ENCODE results near the gene RNASE4.
A peak's percentile ranks its signal among the peaks of the same experiment; 100 is the strongest.

The RNASE4 gene

DNA sequence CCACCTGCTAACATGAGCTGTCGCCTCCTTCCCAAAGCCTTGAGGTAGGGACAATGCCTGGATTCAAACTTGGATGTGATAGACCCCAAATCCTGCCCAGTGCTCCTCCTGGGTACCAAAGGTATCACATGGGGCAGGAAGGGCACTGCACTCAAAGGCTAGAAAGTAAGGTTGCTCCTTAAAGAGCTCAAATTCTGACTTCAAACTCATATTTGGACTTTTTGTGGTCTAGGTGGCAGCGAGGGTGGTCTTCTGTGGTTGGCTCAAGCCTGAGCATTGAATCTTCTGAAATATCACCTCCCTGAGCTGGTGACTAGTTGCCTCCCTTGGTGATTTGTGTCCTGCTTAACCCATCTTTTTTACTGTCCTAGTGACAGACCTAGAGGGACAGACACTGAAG lies 8.3 kb upstream of the RNASE4 start:
- no peak for DNase-seq

DNA sequence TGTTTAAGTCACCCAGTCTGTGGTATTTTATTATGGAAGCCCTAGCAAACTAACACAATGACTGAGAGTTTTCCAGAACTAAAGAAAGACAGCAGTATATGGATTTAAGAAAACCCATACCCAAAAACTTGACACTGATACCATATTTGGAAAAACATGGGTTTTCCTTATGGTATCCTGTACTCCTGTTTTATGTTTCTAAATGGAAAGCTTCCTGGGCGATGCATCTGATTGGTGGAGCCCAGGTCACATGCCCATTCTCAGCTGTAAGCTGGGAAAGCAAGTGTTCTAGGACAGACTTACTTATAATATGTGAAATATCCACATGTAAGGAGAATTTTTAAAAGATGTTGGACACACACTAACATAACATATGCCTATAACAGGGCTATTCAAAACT lies 4.5 kb upstream of the RNASE4 start:
- DNase-seq: peak; percentile 17

DNA sequence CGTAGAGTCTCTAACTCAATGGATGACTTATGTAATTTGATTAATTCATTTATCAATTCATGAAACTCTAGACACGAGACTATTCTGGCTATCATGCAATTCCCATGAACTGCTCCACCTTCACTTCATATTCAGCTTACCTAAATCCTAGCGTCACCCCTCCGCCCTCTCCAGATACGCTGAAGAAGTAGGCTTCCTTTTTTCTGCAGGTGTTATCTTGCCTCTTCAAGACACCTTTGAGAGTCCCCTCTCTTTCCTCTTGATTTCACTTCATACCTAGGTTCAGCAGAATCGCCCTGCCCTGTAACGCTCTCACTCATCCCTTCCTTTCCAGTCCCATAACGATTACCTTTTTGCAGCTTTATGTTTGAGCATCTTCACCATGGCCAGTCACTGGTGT lies 4.0 kb upstream of the RNASE4 start:
- DNase-seq: no peak

DNA sequence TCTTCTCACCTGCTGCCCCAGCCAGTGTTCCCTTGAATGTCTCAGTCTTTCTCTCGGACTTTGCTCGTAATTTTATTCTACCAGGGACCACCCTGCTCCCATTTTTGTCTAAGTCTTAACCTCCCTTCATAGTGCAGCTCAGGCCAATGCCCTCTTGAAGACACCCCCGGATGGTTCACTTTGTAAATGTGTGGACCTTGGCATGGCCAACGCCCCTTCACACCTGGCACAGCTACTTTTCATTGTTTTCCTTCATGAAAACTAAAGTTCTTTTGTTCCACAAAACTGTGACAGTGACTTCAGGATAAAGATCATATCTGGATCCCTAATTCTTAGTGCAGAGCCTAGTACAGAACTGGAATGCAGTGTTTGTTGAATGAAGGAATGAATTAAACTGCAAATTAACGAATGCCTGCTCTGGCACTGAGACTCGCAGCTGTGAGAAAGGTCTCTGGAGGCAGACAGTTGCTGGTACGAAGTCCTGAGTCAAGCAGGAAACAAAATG lies 3.5 kb upstream of the RNASE4 start:
- DNase-seq: no peak

DNA sequence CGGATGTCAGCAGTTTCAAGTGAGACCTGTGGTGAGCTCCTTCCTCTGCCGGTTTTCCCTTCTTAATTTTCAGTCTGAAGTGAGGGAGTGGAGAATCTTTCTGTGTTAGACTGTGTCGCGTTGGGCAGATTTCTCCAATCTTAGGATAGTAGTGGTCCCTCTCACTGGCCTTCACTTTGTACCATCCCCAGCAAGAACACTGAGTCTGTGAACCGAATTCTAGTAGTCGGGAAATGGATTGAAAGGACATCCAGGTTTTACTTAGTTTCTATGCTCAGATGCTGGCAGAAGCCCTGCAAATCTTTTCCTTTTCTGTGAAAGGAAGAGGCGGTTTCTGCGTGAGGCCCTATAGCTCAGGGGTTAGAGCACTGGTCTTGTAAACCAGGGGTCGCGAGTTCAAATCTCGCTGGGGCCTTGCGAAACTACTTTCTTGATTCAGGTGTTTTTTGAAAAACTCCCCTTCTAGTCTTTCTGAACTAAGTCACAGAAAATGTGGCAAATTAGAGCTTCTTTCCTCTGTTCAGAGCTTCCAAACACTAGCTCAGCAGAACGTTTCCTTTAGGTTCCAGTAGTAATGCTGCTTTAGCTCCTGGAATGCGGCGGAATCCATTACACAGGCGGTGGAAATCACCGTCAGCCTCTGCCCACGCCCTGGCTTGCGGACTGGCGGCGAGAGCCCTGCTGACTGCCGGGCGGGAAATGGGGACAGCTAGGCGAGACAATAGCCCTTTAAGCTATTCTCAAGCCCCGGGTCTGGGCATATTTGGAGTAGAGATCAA lies 2.8 kb upstream of the RNASE4 start:
- DNase-seq: peak; percentile 76

DNA sequence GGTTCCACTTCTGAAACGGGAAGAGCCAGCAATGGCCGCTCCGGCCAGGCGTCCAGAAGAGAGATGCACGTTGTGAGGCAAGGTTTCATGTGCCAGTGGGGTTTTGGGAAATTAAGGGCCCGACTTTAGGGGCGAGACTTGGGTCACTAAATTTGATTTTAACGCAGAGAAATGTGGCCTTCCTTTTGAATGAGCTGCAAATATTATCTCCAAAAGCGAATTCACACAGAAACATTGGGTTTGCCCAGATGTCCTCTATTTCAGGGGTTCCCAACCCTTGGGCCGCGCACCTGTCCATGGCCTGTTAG lies 2.3 kb upstream of the RNASE4 start:
- no peak for DNase-seq

DNA sequence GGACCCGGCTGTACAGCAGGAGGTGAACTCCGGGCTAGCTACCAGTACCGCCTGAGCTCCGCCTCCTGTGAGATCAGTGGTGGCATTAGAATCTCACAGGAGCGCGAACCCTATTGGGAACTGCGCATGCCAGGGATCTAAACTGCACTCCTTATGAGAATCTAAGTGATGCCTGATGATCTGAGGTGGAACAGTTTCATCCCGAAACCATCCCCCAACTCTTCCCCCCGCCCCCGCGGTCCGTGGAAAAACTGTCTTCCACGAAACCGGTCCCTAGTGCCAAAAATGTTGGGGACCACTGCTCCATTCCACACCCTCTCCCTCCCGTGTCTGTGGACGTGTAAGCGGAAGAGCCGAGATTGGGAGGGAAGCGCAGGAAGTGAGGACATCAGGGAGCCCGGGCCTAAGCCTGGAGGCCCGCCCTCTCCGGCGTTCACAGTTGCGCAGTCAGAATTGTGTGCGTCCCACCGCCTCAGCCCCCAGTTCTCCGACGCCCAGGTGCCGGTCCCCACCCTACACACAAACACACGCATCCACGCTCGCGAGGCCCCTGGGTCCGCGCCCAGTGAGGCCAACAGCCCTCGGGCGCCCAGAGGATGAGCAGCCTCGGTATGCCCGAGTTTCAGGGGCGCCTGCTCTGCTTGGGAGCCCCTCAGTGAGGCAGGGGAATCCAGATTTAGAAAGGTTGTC lies 1.8 kb upstream of the RNASE4 start:
- DNase-seq: peak; percentile 68

DNA sequence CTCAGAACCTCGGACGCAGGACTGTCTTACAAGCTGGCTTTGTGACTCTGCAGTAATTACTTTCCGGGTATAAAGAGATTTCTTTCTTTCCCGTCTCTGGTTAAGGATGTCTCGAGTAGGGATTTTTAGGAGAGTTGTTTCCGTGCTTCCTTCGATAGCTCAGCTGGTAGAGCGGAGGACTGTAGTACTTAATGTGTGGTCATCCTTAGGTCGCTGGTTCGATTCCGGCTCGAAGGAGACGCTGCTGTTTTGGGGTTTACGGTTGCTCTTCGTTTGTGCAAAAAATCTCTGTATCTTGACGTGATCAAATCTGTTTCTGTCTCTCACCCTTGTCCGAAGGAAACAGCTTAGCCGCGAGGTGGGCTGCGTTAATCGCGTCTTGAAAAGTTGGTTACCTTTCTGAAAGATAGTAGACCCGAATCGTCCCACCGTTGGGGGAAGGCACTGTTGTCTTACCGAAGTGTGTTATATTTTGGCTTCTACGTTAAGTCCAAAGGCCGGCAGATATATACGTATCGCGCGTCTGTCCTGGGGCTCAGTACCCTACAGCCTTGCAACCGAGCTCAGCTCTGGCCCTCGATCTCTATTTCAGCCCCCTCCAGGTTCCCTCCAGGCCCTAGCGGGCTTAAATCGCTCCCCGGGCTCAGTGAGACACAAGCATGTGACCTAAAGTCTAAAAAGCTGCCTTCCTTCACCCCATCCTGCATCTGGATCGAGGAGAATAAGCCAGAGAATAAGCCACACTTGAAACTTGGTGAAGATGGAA lies 1.1 kb upstream of the RNASE4 start:
- DNase-seq: peak; percentile 36

DNA sequence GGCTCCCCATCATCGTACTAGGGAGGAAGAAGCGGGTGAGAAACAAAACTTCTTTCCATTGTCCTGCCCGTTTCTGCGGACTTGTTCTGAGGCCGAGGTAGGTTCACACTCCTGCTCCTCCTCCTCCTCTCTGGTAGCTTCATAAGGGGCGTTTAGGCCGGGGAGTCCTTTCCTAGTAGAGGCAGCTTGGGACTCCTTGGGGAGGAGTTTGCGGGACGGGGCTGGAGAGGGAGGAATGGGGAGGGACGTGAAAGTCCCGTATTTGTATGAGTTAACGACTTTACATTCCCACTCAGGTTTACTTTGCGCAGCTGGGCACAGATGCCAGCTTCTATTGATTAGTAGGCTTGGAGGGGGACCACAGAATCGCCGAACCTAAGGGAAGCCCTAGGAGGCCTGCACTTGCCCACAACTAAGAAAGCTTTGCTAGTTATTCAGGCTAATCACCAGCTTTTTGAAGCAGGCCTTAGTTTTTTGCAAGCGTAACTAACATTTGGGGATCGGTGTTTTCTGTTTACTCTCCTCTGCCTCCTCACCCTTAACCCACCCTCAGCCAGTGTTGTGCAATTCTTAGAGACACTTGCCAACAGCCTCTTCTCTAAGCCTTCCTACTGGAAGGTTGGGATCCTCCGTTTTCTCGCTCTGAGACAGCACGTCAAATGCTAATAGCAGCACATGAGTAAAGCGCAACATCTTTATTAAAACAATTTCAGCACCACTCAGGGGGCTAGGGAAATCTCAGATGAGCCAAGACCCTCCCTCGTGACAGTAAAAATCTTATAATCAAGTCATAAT lies 499 bp downstream of the RNASE4 start:
- no peak for DNase-seq

DNA sequence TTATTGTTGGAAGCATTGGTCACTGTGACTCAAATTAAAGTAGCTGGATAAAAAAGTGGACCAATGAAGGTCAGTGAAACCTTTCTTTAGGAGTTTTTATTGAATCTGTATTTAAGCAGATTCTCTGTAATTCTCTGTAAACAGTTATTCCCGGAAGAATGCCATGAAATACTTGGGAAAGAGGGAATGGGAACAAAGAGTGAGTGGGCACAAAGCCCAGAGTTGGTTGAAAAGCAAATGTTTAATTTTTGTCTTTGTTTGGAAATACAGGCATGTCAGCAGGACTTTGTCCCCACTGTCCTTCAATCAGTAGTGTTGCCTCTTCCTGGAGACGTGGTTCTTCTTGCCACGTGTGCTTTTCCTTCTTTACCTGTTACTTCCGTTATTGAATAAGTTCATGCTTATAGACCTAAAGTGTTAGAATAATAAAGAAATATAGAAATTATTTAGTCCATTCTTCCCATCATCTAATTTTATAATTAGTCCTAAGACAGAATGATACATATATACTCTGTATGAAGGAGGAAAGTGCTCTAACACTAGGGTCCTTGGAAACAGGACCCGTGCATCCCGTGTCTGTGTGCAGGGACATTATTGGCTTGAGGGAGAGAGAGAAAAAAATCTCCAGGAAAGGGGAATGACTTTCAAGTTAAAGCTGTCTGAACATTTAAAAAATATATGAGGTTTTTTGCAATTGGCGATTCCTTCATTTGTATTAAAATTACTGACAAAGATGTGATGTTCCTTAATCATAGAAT lies 2.2 kb downstream of the RNASE4 start:
- no peak for DNase-seq

DNA sequence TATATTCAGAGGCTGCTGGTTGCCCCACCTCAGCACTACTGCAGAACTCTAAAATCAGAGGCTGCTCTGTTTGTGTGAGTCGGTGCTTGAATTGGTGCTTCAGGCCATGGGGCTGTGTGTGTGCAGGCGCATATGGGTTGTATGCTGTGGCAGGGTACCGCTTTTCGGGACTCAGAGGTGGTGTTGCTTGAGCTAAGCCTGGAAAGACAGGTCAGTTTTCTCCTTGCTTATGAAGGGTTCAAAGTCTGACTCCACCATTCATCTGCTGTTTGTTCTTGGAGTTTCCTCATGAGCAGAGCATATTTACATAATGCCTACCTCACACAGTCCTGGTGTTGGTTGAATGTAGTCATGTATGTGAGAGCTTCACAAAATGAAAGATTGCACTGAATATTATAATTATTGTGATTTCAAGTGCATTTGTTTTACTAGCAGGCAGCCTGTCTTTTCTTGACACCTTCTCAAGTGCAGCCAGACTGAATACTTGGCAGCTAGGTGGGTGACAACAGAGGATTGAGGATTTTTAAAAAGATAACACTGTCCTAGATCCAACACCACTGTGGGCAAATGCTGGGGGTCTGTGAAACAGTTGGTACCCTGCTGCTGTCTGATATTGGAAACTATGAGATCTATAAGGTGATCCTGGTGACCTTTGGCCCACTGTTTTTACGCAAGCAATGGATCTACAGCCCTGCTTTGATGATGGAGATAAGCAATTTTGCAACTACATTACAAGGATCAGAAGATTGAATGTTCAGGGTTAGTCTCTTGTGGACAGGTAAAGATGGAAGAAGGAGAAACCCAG lies 3.2 kb downstream of the RNASE4 start:
- no peak for DNase-seq

DNA sequence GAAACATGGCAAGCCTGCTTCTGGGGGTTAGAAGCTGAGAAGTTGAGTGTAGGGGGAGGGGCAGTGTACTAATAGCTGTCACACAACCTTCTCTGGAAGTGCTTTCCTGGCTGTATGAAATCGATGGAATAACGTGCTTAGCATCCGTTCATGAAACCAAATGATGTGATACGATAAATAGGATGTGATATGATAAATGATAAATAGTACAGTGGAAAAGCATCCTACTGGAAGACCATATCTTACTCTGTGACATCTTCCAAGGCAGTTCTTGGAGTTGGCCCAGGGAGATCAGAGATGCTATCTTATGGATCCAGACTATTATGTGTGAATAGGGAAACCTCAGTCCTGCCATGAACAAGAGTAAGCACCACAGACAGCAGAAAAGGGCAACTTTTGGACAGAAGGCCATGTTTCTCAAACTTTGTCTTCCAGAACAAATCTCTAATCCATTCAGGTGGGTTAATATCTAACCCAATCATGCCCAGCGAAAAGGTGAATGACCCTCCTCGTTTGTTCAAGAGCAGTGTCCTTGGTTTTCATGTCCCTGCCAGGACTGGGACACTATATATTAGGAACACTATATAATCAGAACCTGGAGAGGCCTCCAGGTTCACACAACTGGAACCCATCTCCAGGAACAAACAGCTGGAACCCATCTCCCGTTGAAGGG lies 3.9 kb downstream of the RNASE4 start, which contains the start of gene ANG:
TSS of gene ANG (plus strand) at position 598 of the 673 bp plus-strand sequence. CDS start 4,801 bp downstream, outside the sequence.
- no peak for DNase-seq

DNA sequence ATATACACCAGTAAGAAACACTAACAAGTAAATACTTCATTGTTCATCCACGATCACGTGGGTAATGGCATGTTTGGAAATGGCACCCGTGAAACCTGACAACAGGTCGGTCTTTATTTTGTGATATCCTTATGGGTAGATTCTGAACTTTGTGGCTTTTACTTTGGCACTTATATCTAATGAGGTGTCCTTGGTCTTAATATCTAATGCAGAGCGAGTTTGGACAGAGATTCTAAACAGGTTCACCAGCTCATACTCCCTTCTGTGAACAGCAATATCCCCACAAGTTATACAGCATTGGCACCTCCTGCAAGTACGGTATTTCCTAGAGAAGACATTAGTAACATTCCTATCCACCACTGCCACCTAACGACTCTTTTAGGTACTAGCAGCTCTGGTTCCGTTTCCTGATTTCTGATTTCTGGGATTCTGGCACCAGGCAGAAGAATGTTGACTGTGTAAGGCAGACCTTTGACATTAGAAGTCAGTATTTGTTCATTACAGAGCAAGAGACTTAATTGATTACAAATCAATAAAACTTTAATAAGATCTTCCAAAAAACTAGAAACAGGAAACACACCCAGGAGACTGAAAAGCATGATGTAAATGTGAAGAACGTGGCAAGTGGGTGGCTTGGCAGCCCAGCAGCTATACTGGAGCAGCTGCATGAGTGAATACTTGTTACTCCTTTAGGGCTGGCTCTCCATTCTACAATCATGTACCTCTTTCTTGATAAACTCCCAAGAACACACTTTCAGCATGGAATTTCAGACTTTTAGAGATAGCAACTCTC lies 6.7 kb downstream of the RNASE4 start:
- DNase-seq: peak; percentile 6

DNA sequence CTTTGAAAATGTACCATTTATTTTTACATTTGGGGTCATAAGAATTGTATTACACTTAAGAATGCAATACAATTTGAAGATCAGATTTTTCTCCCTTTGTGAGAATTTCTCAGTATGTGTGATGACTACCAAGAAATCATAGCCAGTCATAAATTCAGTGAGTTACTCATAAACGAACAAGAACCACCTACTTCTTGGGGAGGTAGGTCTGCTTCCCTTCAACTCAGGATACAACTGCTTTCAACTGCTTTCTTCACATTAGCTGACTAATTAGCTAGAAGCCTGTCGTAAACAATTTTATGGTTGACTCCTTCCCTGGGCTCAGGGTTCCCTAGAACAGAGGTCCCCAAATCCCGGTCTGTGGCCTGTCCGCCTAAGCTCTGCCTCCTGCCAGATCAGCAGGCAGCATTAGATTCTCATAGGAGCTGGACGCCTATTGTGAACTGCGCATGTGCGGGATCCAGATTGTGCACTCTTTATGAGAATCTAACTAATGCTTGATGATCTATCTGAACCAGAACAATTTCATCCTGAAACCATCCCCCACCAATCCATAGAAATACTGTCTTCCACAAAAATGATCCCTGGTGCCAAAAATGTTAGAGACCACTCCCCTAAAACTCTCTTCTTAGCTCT lies 7.9 kb downstream of the RNASE4 start:
- no peak for DNase-seq

DNA sequence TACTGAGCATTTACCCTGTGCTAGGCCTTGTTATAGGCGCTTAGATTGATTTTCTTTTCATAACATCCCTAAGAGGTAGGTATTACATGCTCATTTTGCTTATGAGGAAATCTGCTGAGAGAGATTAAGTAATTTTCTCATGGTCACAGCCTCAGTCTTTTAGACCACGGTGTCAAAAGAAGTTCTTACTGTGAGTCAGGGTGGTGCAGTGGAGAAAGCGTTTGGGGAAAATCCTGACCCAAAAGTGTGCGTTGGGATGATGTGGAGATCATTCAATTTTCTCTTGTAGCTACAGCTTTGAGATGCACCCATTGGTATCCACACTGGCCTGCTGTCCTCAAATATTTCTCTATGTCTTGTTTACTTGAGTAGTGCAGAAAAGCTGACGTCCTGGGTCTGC lies 12.4 kb downstream of the RNASE4 start:
- DNase-seq: no peak

DNA sequence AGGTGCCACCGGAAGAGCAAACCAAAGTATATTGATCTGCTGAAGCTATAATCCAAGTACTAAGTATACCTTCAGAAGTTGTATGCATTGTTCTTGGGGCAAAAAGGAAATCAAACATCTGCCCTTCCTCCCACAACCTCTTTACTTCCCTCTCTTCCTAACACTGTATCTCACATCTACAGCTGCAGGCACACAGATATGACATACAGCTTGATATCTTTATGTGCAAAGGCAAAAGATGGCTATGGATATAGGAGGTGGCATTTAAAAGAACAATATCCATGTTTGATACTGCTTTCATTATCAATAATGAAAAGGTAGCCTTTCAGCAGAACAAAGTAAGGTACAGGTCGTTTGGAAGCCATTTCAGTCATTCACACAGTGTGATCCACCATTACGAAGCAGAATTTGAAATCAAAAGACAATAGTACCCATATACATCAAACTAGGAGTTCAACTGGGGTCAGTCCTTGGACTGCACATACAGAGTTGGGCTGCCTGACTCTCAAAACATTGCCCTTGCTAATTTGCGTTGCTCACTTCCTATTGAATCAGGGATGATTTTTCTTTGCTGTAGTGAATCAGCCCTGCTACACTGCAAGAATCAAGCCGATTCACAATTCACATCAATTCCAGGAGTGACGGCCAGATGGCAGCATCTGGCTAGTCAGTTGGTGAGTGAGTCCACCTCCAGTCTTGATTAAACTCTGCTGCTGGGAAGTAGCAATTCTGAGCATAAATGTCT lies 13.1 kb downstream of the RNASE4 start:
- DNase-seq: peak; percentile 38

DNA sequence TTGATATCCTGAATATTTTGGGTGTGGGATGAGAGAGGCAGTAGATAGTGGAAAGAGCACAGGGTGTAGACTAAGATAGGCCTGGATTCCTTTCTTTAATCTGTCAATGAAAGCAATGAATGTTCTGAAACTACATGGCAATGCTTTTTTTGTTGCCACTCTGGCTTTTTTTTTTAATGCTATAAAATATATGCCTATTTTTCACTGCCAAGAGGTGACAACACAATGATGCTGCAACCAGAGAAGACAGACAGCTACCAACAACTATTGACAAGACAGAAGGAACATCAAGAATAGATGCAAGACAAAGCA lies 13.6 kb downstream of the RNASE4 start:
- DNase-seq: no peak

DNA sequence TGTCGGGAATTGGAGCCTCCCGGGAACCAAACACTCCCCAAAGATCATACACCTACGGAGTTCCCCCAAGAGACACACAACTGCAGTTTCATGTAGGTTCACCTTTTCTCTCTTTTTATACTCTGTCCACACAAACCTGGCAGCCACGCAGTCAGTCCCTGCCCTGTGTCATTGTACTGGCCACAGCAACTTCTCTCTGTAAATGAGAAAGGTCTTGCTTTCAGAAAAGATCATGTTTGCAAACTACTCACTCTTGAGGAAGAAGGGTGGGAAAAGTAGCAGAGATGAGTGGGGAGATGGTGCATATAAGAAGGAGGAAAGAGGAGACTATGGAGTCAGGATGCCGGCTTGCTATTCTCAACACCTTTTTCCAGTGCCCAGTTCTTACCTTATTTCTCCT lies 14.6 kb downstream of the RNASE4 start:
- no peak for DNase-seq

DNA sequence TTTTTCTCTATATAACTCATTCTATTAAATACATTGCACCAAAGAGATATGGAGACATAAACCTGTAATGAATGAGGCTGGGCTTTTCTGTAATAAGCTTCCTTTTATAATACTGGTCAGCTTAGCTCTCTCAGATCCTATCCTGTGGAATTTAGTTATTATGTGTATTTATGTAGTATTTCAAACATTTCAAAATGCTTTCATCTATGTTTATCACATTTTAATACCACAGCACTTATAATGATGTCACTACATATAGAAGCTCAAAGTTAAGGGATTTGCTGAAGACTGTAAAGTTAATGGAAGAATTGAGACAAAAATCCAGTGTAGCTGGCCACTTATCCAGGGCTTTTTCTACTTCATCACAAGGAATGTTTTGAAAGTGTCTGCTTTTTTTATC lies 15.6 kb downstream of the RNASE4 start:
- no peak for DNase-seq
